ENCODE measurements around the gene NPAP1. TPM values are rescaled to one million over a fixed set of nuclear protein-coding genes. Genes with fewer than 3 reads are reported as not detected.

Gene NPAP1, protein sequence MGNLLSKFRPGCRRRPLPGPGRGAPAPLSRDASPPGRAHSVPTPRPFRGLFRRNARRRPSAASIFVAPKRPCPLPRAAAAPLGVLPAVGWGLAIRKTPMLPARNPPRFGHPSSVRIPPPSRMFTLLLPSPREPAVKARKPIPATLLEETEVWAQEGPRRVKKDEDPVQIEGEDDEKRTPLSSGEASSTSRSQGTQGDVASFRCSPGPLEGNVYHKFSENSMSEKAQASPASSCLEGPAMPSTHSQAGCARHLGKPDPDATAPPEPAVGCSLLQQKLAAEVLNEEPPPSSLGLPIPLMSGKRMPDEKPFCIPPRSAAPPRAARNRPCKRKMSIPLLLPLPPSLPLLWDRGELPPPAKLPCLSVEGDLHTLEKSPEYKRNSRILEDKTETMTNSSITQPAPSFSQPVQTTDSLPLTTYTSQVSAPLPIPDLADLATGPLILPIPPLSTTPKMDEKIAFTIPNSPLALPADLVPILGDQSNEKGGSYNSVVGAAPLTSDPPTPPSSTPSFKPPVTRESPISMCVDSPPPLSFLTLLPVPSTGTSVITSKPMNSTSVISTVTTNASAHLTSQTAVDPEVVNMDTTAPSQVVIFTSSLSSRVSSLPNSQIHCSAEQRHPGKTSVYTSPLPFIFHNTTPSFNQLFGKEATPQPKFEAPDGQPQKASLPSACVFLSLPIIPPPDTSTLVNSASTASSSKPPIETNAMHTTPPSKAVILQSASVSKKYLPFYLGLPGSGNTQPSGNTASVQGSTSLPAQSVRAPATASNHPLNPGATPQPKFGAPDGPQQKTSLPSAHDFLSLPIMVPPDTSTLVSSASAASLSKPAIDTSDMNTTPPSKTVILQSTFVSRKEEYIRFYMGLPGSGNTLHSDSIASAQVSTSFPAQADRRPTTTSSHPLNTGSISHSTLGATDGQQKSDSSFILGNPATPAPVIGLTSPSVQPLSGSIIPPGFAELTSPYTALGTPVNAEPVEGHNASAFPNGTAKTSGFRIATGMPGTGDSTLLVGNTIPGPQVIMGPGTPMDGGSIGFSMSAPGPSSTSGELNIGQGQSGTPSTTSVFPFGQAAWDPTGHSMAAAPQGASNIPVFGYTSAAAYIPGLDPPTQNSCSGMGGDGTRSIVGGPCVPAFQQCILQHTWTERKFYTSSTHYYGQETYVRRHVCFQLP
- total RNA-seq (2014; rRNA removed) (not detected in 2 replicates), Bru-seq, nascent RNA (not detected), BruChase-seq, experiment 1, labeled RNA remaining after a 6-hour chase (not detected), BruChase-seq, experiment 2, labeled RNA remaining after a 2-hour chase (not detected)
- long read RNA-seq: 0 reads

DNA sequence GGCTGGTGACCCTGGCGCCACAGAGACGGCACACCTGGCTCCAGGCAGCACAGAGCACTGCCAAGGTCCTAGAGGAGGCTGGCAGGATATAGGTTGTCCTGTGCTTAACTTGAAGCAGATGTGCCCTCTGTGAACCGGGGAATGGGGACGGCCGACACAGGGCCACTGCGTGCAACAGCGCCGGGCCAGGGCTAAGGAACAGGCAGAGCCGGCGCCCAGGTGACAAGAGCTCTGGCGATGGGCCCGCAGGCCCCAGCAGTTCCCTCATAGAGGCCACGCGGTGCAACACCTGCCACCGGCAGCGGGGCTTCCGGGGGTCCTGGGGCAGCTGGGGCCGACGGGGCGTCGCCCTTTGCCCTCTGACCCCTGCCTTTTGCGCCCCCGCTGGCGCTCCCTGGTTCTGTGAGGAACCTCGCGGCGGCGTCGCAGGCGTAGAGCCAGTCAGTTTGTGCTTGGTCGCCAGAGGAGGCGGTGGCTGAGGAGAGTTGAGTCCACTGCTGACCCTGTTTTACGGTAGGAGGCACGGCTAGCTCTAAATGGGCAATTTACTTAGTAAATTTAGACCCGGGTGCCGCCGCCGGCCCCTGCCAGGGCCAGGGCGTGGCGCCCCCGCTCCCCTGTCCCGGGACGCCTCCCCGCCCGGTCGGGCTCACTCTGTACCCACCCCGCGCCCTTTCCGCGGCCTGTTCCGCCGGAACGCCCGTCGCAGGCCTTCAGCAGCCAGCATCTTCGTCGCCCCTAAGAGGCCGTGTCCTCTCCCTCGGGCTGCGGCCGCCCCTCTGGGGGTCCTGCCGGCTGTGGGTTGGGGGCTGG lies at the start of gene NPAP1:
NPAP1 (plus strand) TSS at position 444 of the 813 bp plus-strand sequence; CDS start at position 537, 93 bp downstream.
- no peak for ATAC-seq
- Histone ChIP-seq H4K20me1 (ENCODE audit: low read length) (no peaks in the 10 kb centered on the region), H2AFZ (ENCODE audit: low read length) (no peak within 1 kb of the TSS), H3F3A (ENCODE audit: low read length, unreplicated experiment) (no peaks in the 10 kb centered on the region), H3K79me2 (ENCODE audit: low read length) (no peaks in the 10 kb centered on the region), H3K27me3 (ENCODE audit: low read length) (no peaks in the 10 kb centered on the region), H3K9me2 (replicated peaks; ENCODE audit: low read length) (no peaks in the 10 kb centered on the region), H3K9ac (ENCODE audit: low read length) (no peak within 1 kb of the TSS), H3K4me1 (ENCODE audit: insufficient read depth, low read length) (no peaks in the 10 kb centered on the region), H3K9me3 (ENCODE audit: low read length) (0 out of 2 replicates have a peak, but pooled peaks cover 6% of the 10 kb centered on the region), H3K4me3 (ENCODE audit: low read length) (no peak within 1 kb of the TSS), H3K27ac (ENCODE audit: low read length) (no peak within 1 kb of the TSS), H3K4me2 (ENCODE audit: low read length) (no peak within 1 kb of the TSS), H3K36me3 (ENCODE audit: low read depth, low read length) (no peaks in the 10 kb centered on the region)
- ChIA-PET POLR2A (ENCODE audit: unreplicated experiment) (no interaction called here), CTCF (no interaction called here)
- DNase-seq: no peak
- intact Hi-C loops (cut with micrococcal nuclease): no loop called here
- TF ChIP-seq EZH2 (IDR thresholded peaks at IDR 0.05; ENCODE audit: low read length, unreplicated experiment) (no peak), EZH2phosphoT487 (IDR thresholded peaks at IDR 0.05; ENCODE audit: borderline replicate concordance, low read length) (no peak)
- TF ChIP-seq, protein P1, sequence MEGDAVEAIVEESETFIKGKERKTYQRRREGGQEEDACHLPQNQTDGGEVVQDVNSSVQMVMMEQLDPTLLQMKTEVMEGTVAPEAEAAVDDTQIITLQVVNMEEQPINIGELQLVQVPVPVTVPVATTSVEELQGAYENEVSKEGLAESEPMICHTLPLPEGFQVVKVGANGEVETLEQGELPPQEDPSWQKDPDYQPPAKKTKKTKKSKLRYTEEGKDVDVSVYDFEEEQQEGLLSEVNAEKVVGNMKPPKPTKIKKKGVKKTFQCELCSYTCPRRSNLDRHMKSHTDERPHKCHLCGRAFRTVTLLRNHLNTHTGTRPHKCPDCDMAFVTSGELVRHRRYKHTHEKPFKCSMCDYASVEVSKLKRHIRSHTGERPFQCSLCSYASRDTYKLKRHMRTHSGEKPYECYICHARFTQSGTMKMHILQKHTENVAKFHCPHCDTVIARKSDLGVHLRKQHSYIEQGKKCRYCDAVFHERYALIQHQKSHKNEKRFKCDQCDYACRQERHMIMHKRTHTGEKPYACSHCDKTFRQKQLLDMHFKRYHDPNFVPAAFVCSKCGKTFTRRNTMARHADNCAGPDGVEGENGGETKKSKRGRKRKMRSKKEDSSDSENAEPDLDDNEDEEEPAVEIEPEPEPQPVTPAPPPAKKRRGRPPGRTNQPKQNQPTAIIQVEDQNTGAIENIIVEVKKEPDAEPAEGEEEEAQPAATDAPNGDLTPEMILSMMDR (conservative IDR thresholded peaks at IDR 0.05; ENCODE audit: low read depth, low read length): no peak
- no TSS peak for BruUV-seq (replicated peaks)

DNA sequence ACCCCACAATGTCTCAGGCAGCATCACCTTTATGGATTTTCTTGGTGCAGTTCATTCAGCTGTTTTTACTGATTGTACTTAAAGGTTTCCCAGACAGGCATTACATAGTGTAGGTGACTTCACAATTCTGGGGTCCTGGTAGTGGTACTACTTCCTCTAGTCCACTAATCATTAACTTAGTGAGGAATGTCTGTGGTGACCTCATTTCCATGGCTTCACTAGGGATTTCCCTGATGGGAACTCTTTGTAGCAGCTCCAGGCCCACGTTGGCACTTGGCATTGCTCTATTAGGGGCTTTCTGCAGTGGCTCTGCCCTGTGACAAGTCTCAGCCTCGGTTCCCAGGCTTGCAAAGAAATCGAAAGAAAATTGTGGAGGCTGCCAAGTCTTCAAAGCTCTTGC lies 48.1 kb upstream of the NPAP1 start:
- Histone ChIP-seq H3K9me3 (ENCODE audit: low read length) (0 out of 2 replicates have a peak, but pooled peaks cover 14% of the 10 kb centered on the region), H3K9me2 (replicated peaks; ENCODE audit: low read length) (no peaks in the 10 kb centered on the region), H2AFZ (ENCODE audit: low read length) (no peak overlapping the region), H3F3A (ENCODE audit: low read length, unreplicated experiment) (no peaks in the 10 kb centered on the region), H3K36me3 (ENCODE audit: low read depth, low read length) (no peaks in the 10 kb centered on the region), H4K20me1 (ENCODE audit: low read length) (no peaks in the 10 kb centered on the region), H3K4me1 (ENCODE audit: insufficient read depth, low read length) (no peaks in the 10 kb centered on the region), H3K4me2 (ENCODE audit: low read length) (no peak overlapping the region), H3K4me3 (ENCODE audit: low read length) (no peak overlapping the region), H3K27me3 (ENCODE audit: low read length) (no peaks in the 10 kb centered on the region), H3K9ac (ENCODE audit: low read length) (no peak overlapping the region), H3K27ac (ENCODE audit: low read length) (no peak overlapping the region), H3K79me2 (ENCODE audit: low read length) (no peaks in the 10 kb centered on the region)
- POLR2A ChIA-PET (ENCODE audit: unreplicated experiment): no interaction called here
- no TSS peak for BruUV-seq (replicated peaks)
- CTCF ChIA-PET: no interaction called here
- intact Hi-C loops (cut with micrococcal nuclease): no loop called here
- ATAC-seq (no peak), DNase-seq (no peak)
- no peak for TF ChIP-seq EZH2phosphoT487 (IDR thresholded peaks at IDR 0.05; ENCODE audit: borderline replicate concordance, low read length)
- no peak for TF ChIP-seq EZH2 (IDR thresholded peaks at IDR 0.05; ENCODE audit: low read length, unreplicated experiment)
- TF ChIP-seq, protein P1 (conservative IDR thresholded peaks at IDR 0.05; ENCODE audit: low read depth, low read length): no peak
